ENCODE measurements around the gene TFAP2A. TPM values are rescaled to one million over a fixed set of nuclear protein-coding genes. Genes with fewer than 3 reads are reported as not detected.

The TFAP2A gene
- polyA plus RNA-seq, 3 donors, result not detected

GRCh38 chr6:10395171-10395703, 19.6 kb downstream of the TFAP2A start:
- no peak overlapping the region for H3K27ac Mint-ChIP-seq
- intact Hi-C loops (cut with micrococcal nuclease), result no loop called here

DNA sequence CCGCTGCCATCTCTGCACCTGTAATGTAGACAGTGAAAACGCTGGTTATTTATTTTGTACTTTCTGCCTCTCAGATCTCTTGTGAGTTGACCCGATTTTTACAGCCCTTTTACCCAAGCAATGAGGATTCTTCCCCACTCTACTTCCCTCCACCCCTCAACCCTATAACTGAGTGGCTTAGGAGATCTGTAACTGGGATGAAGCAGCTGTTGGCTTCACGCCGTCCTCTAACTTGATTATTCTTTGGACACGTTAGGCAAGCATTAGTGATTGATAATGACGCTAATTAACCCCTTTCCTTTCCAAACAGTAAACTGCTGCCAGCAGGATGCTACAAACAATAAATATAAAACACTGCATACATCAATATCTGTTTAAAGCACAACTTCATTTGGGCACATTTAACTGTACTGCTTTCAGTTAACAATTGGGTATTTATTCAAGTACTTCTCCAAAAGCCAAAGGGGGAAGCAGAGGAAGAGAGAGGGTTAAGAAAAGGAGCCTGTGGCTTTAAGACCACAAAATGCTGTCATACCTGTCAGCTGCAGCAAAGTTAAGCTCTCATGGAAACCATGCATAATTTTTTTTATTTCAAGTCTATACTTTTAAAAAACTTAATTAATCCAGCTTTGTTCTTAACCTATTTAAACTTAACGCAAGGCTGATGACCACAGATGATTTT, 21.2 kb downstream of the TFAP2A start:
- no peak overlapping the region for H3K27ac Mint-ChIP-seq
- no peak overlapping the region for H3K27ac ChIP-seq (ENCODE audit: low read depth in 1 of 2, low read length in 2 of 2)
- H3K36me3 ChIP-seq (replicated peaks in 1 of 2; ENCODE audit: control insufficient read depth in 1 of 2, insufficient read depth in 2 of 2, low read length in 2 of 2), result no peaks in the 10 kb centered on the region
- peaks cover 9 to 60% (median 39%) of the 10 kb centered on the region in 7 donors for H3K9me3 Mint-ChIP-seq
- no peak overlapping the region for H3K4me3 ChIP-seq (replicated peaks in 1 of 3; ENCODE audit: low read depth in 2 of 3, low read length in 3 of 3)
- H2AFZ ChIP-seq (ENCODE audit: insufficient read depth, low read depth, low read length, poor library complexity, severe bottlenecking), result no peak overlapping the region
- H3K27me3 ChIP-seq (ENCODE audit: control insufficient read depth in 2 of 2, insufficient read depth in 2 of 2, low read length in 2 of 2), result peaks cover 95 to 100% of the 10 kb centered on the region in 2 donors
- H3K4me1 Mint-ChIP-seq, result peaks cover 6% of the 10 kb centered on the region
- DNase-seq, result no peak
- H3K4me1 ChIP-seq (ENCODE audit: control insufficient read depth in 1 of 2, insufficient read depth in 2 of 2, low read length in 2 of 2), result no peaks in the 10 kb centered on the region
- peaks cover 3 to 16% of the 10 kb centered on the region in 2 donors for H3K36me3 Mint-ChIP-seq
- peak overlapping the region in 1 of 2 donors; percentile 80 for H3K4me3 Mint-ChIP-seq
- no CpG with 5 or more reads among the region's 8 CpGs for WGBS (ENCODE audit: insufficient coverage)
- no peak overlapping the region for H3K4me2 ChIP-seq (replicated peaks; ENCODE audit: extremely low read depth, low read length, poor library complexity, severe bottlenecking)
- intact Hi-C loops (cut with micrococcal nuclease), result no loop called here
- no peaks in the 10 kb centered on the region for H3K79me2 ChIP-seq (ENCODE audit: insufficient read depth, low read length)
- peaks cover 11 to 77% of the 10 kb centered on the region in 2 donors for H3K9me3 ChIP-seq (replicated peaks in 1 of 2; ENCODE audit: control insufficient read depth in 1 of 2, insufficient read depth in 1 of 2, low read length in 2 of 2)
- peaks cover 94 to 97% (median 97%) of the 10 kb centered on the region in 3 donors for H3K27me3 Mint-ChIP-seq (ENCODE audit: low read depth in 3 of 3)
- no peak for TF ChIP-seq CTCF (IDR thresholded peaks at IDR 0.05)
- no peak overlapping the region for H3K9ac ChIP-seq (ENCODE audit: insufficient read depth, low read length, poor library complexity, severe bottlenecking)
- H4K20me1 ChIP-seq (ENCODE audit: insufficient read depth, low read length), result no peaks in the 10 kb centered on the region

More at GRCh38 chr6:10395171-10395703, 19.6 kb downstream of the TFAP2A start:
- H3K9ac ChIP-seq (ENCODE audit: insufficient read depth, low read length, poor library complexity, severe bottlenecking), result no peak overlapping the region
- H4K20me1 ChIP-seq (ENCODE audit: insufficient read depth, low read length), result no peaks in the 10 kb centered on the region
- no peak for DNase-seq
- Mint-ChIP-seq H3K9me3 (peaks cover 4 to 56% (median 26%) of the 10 kb centered on the region in 7 donors), H3K4me1 (peaks cover 3% of the 10 kb centered on the region), H3K36me3 (peaks cover 3 to 9% of the 10 kb centered on the region in 2 donors), H3K4me3 (peak overlapping the region in 1 of 2 donors; percentile 77), H3K27me3 (ENCODE audit: low read depth in 3 of 3) (peaks cover 93 to 97% (median 97%) of the 10 kb centered on the region in 3 donors)
- no peaks in the 10 kb centered on the region for H3K4me1 ChIP-seq (ENCODE audit: control insufficient read depth in 1 of 2, insufficient read depth in 2 of 2, low read length in 2 of 2)
- no peak overlapping the region for H3K4me3 ChIP-seq (replicated peaks in 1 of 3; ENCODE audit: low read depth in 2 of 3, low read length in 3 of 3)
- no peak overlapping the region for H3K4me2 ChIP-seq (replicated peaks; ENCODE audit: extremely low read depth, low read length, poor library complexity, severe bottlenecking)
- H2AFZ ChIP-seq (ENCODE audit: insufficient read depth, low read depth, low read length, poor library complexity, severe bottlenecking), result no peak overlapping the region
- no peaks in the 10 kb centered on the region for H3K79me2 ChIP-seq (ENCODE audit: insufficient read depth, low read length)
- TF ChIP-seq CTCF (IDR thresholded peaks at IDR 0.05), result no peak
- WGBS (ENCODE audit: insufficient coverage), result 0% methylated on average over 4 of the region's 8 CpGs
- H3K36me3 ChIP-seq (replicated peaks in 1 of 2; ENCODE audit: control insufficient read depth in 1 of 2, insufficient read depth in 2 of 2, low read length in 2 of 2), result no peaks in the 10 kb centered on the region
- H3K9me3 ChIP-seq (replicated peaks in 1 of 2; ENCODE audit: control insufficient read depth in 1 of 2, insufficient read depth in 1 of 2, low read length in 2 of 2), result peaks cover 10 to 73% of the 10 kb centered on the region in 2 donors
- H3K27ac ChIP-seq (ENCODE audit: low read depth in 1 of 2, low read length in 2 of 2), result no peak overlapping the region
- H3K27me3 ChIP-seq (ENCODE audit: control insufficient read depth in 2 of 2, insufficient read depth in 2 of 2, low read length in 2 of 2), result peaks cover 95 to 100% of the 10 kb centered on the region in 2 donors
